Smooth muscle cell (in vitro differentiated cells): ENCODE data around the gene SCYL3. TPM values are rescaled to one million over a fixed set of nuclear protein-coding genes. Genes with fewer than 3 reads are reported as not detected.

Experiments used
- DNase-seq: peaks from one replicate; lab custom pipeline; 2025; ENCODE audit not compliant: unreplicated experiment; lab: John Stamatoyannopoulos, UW
- H2AFZ ChIP-seq: fragments of 200-600 bp; sonication (generic); 2 replicates; pipeline ENCODE4 v1.6.0; 2016; ENCODE audit warnings: antibody characterized with exemption, low read depth, mild to moderate bottlenecking
- H3F3A ChIP-seq: fragments of 200-600 bp; sonication (generic); 2 replicates; pipeline ENCODE4 v1.6.0; 2017; ENCODE audit warnings: antibody characterized with exemption, low read depth
- H3K27ac ChIP-seq: fragments of 200-600 bp; sonication (generic); 2 replicates; pipeline ENCODE4 v1.5.1; 2016; ENCODE audit warnings: low read depth, mild to moderate bottlenecking
- H3K27me3 ChIP-seq: fragments of 200-600 bp; sonication (generic); 2 replicates; pipeline ENCODE4 v1.6.1; 2016; ENCODE audit warnings: low read depth, mild to moderate bottlenecking
- H3K36me3 ChIP-seq: fragments of 200-600 bp; sonication (generic); 2 replicates; pipeline ENCODE4 v1.5.1; 2016; ENCODE audit warnings: low read depth
- H3K4me1 ChIP-seq: fragments of 200-600 bp; sonication (generic); 2 replicates; pipeline ENCODE4 v1.5.1; 2016; ENCODE audit warnings: low read depth
- H3K4me2 ChIP-seq: fragments of 200-600 bp; sonication (generic); 2 replicates; pipeline ENCODE4 v1.6.0; 2016; ENCODE audit warnings: mild to moderate bottlenecking
- H3K4me3 ChIP-seq: fragments of 200-600 bp; sonication (generic); 2 replicates; pipeline ENCODE4 v1.5.1; 2016; ENCODE audit warnings: mild to moderate bottlenecking
- H3K79me2 ChIP-seq: fragments of 200-600 bp; sonication (generic); 2 replicates; pipeline ENCODE4 v1.6.0; 2016; ENCODE audit warnings: low read depth, mild to moderate bottlenecking
- H3K9ac ChIP-seq: fragments of 200-600 bp; sonication (generic); 2 replicates; pipeline ENCODE4 v1.6.0; 2016; ENCODE audit warnings: low read depth
- H3K9me3 ChIP-seq: fragments of 200-600 bp; sonication (generic); replicated peaks from 2 replicates; pipeline ENCODE4 v1.5.1; 2016; ENCODE audit warnings: low read depth
- H4K20me1 ChIP-seq: fragments of 200-600 bp; sonication (generic); 2 replicates; pipeline ENCODE4 v1.6.0; 2016; ENCODE audit warnings: low read depth
- CTCF ChIP-seq: fragments of 200-600 bp; sonication (generic); IDR thresholded peaks from 2 replicates; pipeline ENCODE4 v1.5.1; 2017; ENCODE audit warnings: borderline replicate concordance, mild to moderate bottlenecking, antibody characterized with exemption; ENCODE audit not compliant: insufficient read depth, poor library complexity, severe bottlenecking
- WGBS: methylation state at CpG from one replicate; pipeline ENCODE4 v1.1.7; 2016; ENCODE audit warnings: low lambda C conversion rate; 5-methylcytosine and 5-hydroxymethylcytosine counted together
- polyA plus RNA-seq: library from polyadenylated mRNA; unstranded; fragments of >200 nt; fragmentation: Nextera tagmentation; extraction: Ambion mirVana; gene quantifications from 2 replicates; pipeline ENCODE4 v1.2.1, GENCODE V29; 2016
- total RNA-seq: library from RNA; depleted of rRNA; stranded (reverse); fragments of >200 nt; gene quantifications from 2 replicates; pipeline ENCODE4 v1.2.3, GENCODE V29; 2014

The SCYL3 gene
- total and polyA plus RNA-seq, 2 experiments from 2014 or later: 4.0 to 10.3 TPM

- H3F3A ChIP-seq: peaks cover 13% of the 10 kb centered on the region
- peaks cover 12% of the 10 kb centered on the region for H3K79me2 ChIP-seq
- no peaks in the 10 kb centered on the region for H3K36me3 ChIP-seq
- H3K4me1 ChIP-seq: peaks cover 17% of the 10 kb centered on the region
- H3K27me3 ChIP-seq: no peaks in the 10 kb centered on the region
- H2AFZ ChIP-seq: no peak overlapping the region
- H3K9ac ChIP-seq: no peak overlapping the region
- H3K27ac ChIP-seq: no peak overlapping the region
- no peaks in the 10 kb centered on the region for H3K9me3 ChIP-seq
- 89% methylated on average over 4 of the region's 4 CpGs for WGBS
- H3K4me2 ChIP-seq: no peak overlapping the region
- TF ChIP-seq CTCF: no peak
- DNase-seq: no peak
- no peak overlapping the region for H3K4me3 ChIP-seq
- peaks cover 2% of the 10 kb centered on the region for H4K20me1 ChIP-seq
These were observed 2.3 kb upstream of the SCYL3 start for GRCh38 chr1:169896013-169896412.

GRCh38 chr1:169894424-169895145 lies 889 bp upstream of the SCYL3 start:
- no peaks in the 10 kb centered on the region for H3K9me3 ChIP-seq

GRCh38 chr1:169892927-169893644 lies 610 bp downstream of the SCYL3 start:
- H4K20me1 ChIP-seq: peaks cover 23% of the 10 kb centered on the region
- peaks cover 41% of the 10 kb centered on the region for H3K79me2 ChIP-seq
- peak overlapping the region; percentile 99 for H3K9ac ChIP-seq
- peak overlapping the region; percentile 84 for H3K4me2 ChIP-seq
- peak overlapping the region; percentile 95 for H3K4me3 ChIP-seq
- DNase-seq: no peak
- peak overlapping the region; percentile 98 for H3K27ac ChIP-seq
- H3F3A ChIP-seq: peaks cover 22% of the 10 kb centered on the region
- WGBS: 1% methylated on average over 40 of the region's 51 CpGs
- TF ChIP-seq CTCF: no peak
- no peaks in the 10 kb centered on the region for H3K9me3 ChIP-seq
- H2AFZ ChIP-seq: peak overlapping the region; percentile 73
- no peaks in the 10 kb centered on the region for H3K36me3 ChIP-seq
- no peaks in the 10 kb centered on the region for H3K27me3 ChIP-seq
- H3K4me1 ChIP-seq: peaks cover 20% of the 10 kb centered on the region

More at GRCh38 chr1:169894424-169895145, 889 bp upstream of the SCYL3 start:
- no peak for TF ChIP-seq CTCF
- H2AFZ ChIP-seq: peak overlapping the region; percentile 88
- no peak for DNase-seq
- H3K4me2 ChIP-seq: peak overlapping the region; percentile 84
- peak overlapping the region; percentile 99 for H3K9ac ChIP-seq
- H4K20me1 ChIP-seq: peaks cover 11% of the 10 kb centered on the region
- H3K36me3 ChIP-seq: no peaks in the 10 kb centered on the region
- WGBS: 44% methylated on average over 15 of the region's 15 CpGs
- peaks cover 22% of the 10 kb centered on the region for H3F3A ChIP-seq
- H3K79me2 ChIP-seq: peaks cover 26% of the 10 kb centered on the region
- peaks cover 20% of the 10 kb centered on the region for H3K4me1 ChIP-seq
- no peaks in the 10 kb centered on the region for H3K27me3 ChIP-seq
- peak overlapping the region; percentile 98 for H3K27ac ChIP-seq
- peak overlapping the region; percentile 95 for H3K4me3 ChIP-seq
